ENCODE results near the gene DPP7.

DNA sequence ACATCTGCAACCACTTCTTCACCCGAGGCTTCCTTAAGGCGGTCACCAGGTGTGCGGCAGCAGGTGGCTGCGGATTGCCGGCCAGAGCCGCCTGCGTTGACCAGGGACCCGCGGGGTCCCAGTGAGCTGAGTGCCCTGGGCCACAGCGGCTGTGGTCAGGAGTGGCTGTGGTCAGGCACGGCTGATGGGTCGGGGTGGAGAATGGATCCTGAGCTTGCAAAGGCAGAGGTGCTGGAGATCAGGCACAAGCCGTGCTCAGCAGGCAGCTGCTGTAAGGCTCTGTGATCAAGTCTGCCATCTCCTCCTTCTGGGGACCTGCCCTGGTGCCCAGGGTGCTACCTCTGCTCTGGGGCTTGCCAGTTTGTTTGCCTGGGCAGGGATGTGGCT, 35.1 kb downstream of the DPP7 start:
- TF ChIP-seq, protein P1, sequence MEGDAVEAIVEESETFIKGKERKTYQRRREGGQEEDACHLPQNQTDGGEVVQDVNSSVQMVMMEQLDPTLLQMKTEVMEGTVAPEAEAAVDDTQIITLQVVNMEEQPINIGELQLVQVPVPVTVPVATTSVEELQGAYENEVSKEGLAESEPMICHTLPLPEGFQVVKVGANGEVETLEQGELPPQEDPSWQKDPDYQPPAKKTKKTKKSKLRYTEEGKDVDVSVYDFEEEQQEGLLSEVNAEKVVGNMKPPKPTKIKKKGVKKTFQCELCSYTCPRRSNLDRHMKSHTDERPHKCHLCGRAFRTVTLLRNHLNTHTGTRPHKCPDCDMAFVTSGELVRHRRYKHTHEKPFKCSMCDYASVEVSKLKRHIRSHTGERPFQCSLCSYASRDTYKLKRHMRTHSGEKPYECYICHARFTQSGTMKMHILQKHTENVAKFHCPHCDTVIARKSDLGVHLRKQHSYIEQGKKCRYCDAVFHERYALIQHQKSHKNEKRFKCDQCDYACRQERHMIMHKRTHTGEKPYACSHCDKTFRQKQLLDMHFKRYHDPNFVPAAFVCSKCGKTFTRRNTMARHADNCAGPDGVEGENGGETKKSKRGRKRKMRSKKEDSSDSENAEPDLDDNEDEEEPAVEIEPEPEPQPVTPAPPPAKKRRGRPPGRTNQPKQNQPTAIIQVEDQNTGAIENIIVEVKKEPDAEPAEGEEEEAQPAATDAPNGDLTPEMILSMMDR (IDR thresholded peaks at IDR 0.05), result no peak
- TF ChIP-seq POLR2AphosphoS5 (IDR thresholded peaks at IDR 0.05; ENCODE audit: insufficient read depth in 1 of 2, low read depth in 1 of 2) (no peak), POLR2A (IDR thresholded peaks at IDR 0.05) (no peak)

All from vagina (tissue), 2 donors.